Measurements from ENCODE around the gene CST4. TPM values are rescaled to one million over a fixed set of nuclear protein-coding genes. Genes with fewer than 3 reads are reported as not detected.
"Not testable (repeated sequence)": the region's sequence is repeated elsewhere in the genome, so short reads cannot be mapped to it uniquely, and the experiment has no call there.

CST4 gene
- polyA plus RNA-seq, 3 donors, result not detected

DNA sequence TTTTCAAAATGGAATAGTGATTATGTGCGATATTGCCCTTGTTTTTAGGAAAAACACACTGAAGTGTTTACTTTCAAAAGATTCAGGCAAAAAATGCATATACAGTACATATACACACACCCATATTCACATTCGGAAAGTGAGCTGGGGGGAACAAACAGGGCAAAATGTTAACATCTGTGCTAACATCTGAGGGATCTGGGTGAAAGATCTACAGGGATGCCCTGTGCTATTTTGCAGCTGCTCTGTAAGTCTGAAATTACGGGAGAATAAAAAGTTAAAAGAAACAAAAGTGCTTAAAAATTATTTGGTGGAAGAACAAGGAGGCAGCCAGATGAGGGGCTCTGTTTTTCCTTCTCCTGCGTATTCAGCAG, 51.9 kb downstream of the CST4 start:
- 21 to 26% (median 22%) methylated on average over 4 of the region's 4 CpGs for WGBS, 3 donors
- peak overlapping the region; percentile 74 for H3K27ac ChIP-seq (ENCODE audit: low read depth, low read length)

GRCh38 chr20:23636182-23636907, 52.5 kb downstream of the CST4 start:
- 66 to 76% (median 70%) methylated on average over 19 of the region's 19 CpGs for WGBS, 3 donors
- H3K27ac ChIP-seq (ENCODE audit: low read depth, low read length), result no peak overlapping the region

GRCh38 chr20:23635768-23636090, 53.1 kb downstream of the CST4 start:
- 67 to 79% (median 79%) methylated on average over 1 of the region's 2 CpGs for WGBS, 3 donors
- H3K27ac ChIP-seq (ENCODE audit: low read depth, low read length), result not testable (repeated sequence)

Other genes with a start within 250 kb of the CST4 start
- not detected for gene CSTL1, start 249.4 kb downstream of the CST4 start, polyA plus RNA-seq
- gene CST11, start 236.2 kb downstream of the CST4 start, polyA plus RNA-seq, result not detected
- gene CST8, start 197.9 kb downstream of the CST4 start, polyA plus RNA-seq, result not detected
- gene CST9L, start 120.6 kb downstream of the CST4 start, polyA plus RNA-seq, result not detected
- gene CST9, start 83.1 kb downstream of the CST4 start, polyA plus RNA-seq, result not detected
- gene CST3, start 51.1 kb downstream of the CST4 start, polyA plus RNA-seq, result 1,000 to 10,000 TPM in 1 of 3 donors, 100 to 1,000 TPM in 2; 316 to 1,352 (median 886) TPM
- gene CST1, start 61.9 kb upstream of the CST4 start, polyA plus RNA-seq, result not detected
- 1 to 10 TPM in 1 of 3 donors, not detected in 2; 2.2 TPM for gene CST2, start 137.7 kb upstream of the CST4 start, polyA plus RNA-seq
- gene CST5, start 190.7 kb upstream of the CST4 start, polyA plus RNA-seq, result under 1 TPM in 1 of 3 donors, not detected in 2; 0.39 TPM

Data from adipose tissue (tissue), 3 donors.